Neural cell (in vitro differentiated cells): ENCODE data around the gene AKR7A3. TPM values are rescaled to one million over a fixed set of nuclear protein-coding genes. Genes with fewer than 3 reads are reported as not detected.
"Not testable (repeated sequence)": the region's sequence is repeated elsewhere in the genome, so short reads cannot be mapped to it uniquely, and the experiment has no call there.

Source experiments
- H2AFZ ChIP-seq: fragments of 200-600, 300-800 bp; sonication (generic), shearing (Covaris generic); 2 replicates; pipeline ENCODE4 v1.6.0; 2014; ENCODE audit warnings: low read depth, mild to moderate bottlenecking, antibody characterized with exemption, low read length, moderate library complexity
- H3F3A ChIP-seq: fragments of 200-600 bp; shearing (Covaris generic); 2 replicates; pipeline ENCODE4 v1.6.1; 2016; ENCODE audit warnings: mild to moderate bottlenecking, moderate library complexity, mixed read lengths, antibody characterized with exemption, low read length; ENCODE audit not compliant: insufficient read depth, poor library complexity, severe bottlenecking
- H3K27ac ChIP-seq: fragments of 200-600, 300-800 bp; sonication (generic), shearing (Covaris generic); 2 replicates; pipeline ENCODE4 v1.5.1; 2014; ENCODE audit warnings: mild to moderate bottlenecking, low read length, moderate library complexity
- H3K27me3 ChIP-seq: fragments of 300-800, 200-600 bp; sonication (generic), shearing (Covaris generic); 2 replicates; pipeline ENCODE4 v1.6.0; 2014; ENCODE audit warnings: mild to moderate bottlenecking, low read depth, low read length, moderate library complexity; ENCODE audit not compliant: insufficient read depth
- H3K36me3 ChIP-seq: fragments of 300-800, 200-600 bp; sonication (generic), shearing (Covaris generic); 2 replicates; pipeline ENCODE4 v1.5.1; 2014; ENCODE audit warnings: mild to moderate bottlenecking, antibody characterized with exemption, low read length, moderate library complexity; ENCODE audit not compliant: insufficient read depth
- H3K4me2 ChIP-seq: fragments of 300-800, 200-600 bp; sonication (generic), shearing (Covaris generic); 2 replicates; pipeline ENCODE4 v1.6.0; 2014; ENCODE audit warnings: mild to moderate bottlenecking, low read length
- H3K4me3 ChIP-seq: fragments of 300-800, 200-600 bp; sonication (generic), shearing (Covaris generic); 2 replicates; pipeline ENCODE4 v1.5.1; 2014; ENCODE audit warnings: mild to moderate bottlenecking, low read length, moderate library complexity
- H3K79me2 ChIP-seq: fragments of 200-600 bp; shearing (Covaris generic); replicated peaks from 2 replicates; pipeline ENCODE4 v1.6.0; 2014; ENCODE audit warnings: mild to moderate bottlenecking, low read length, moderate library complexity; ENCODE audit not compliant: insufficient read depth
- H3K9ac ChIP-seq: fragments of 300-800, 200-600 bp; sonication (generic), shearing (Covaris generic); 2 replicates; pipeline ENCODE4 v1.6.1; 2016; ENCODE audit warnings: mild to moderate bottlenecking, low read length, mixed read lengths
- H3K9me2 ChIP-seq: fragments of 200-600 bp; shearing (Covaris generic); 2 replicates; pipeline ENCODE4 v1.6.1; 2016; ENCODE audit warnings: mild to moderate bottlenecking, low read length, mixed read lengths; ENCODE audit not compliant: insufficient read depth
- H3K9me3 ChIP-seq: fragments of 200-600, 300-800 bp; sonication (generic), shearing (Covaris generic); 2 replicates; pipeline ENCODE4 v1.6.1; 2016; ENCODE audit warnings: mild to moderate bottlenecking, mixed run types, low read length, moderate library complexity, mixed read lengths
- H4K20me1 ChIP-seq: fragments of 200-600 bp; shearing (Covaris generic); 2 replicates; pipeline ENCODE4 v1.6.1; 2016; ENCODE audit warnings: mild to moderate bottlenecking, mixed run types; ENCODE audit not compliant: insufficient read depth
- CTCF ChIP-seq: fragments of 450-650 bp; IDR thresholded peaks from 2 replicates; pipeline ENCODE4 v1.5.1; 2014; ENCODE audit warnings: antibody characterized with exemption, mild to moderate bottlenecking, moderate library complexity; ENCODE audit not compliant: poor library complexity, severe bottlenecking
- EP300 ChIP-seq: fragments of 450-650 bp; conservative IDR thresholded peaks from 2 replicates; pipeline ENCODE4 v1.6.1; 2014; ENCODE audit warnings: antibody characterized with exemption, mild to moderate bottlenecking, moderate library complexity; ENCODE audit not compliant: poor library complexity, severe bottlenecking
- EZH2 ChIP-seq: fragments of 200-600, 300-800 bp; shearing (Covaris generic), sonication (generic); IDR thresholded peaks from 2 replicates; pipeline ENCODE4 v1.6.1; 2014; ENCODE audit warnings: antibody characterized with exemption, low read length, borderline replicate concordance, mild to moderate bottlenecking; ENCODE audit not compliant: insufficient read depth, poor library complexity, severe bottlenecking
- MXI1 ChIP-seq: fragments of 450-650 bp; conservative IDR thresholded peaks from 2 replicates; pipeline ENCODE4 v1.6.1; 2014; ENCODE audit warnings: antibody characterized with exemption, mild to moderate bottlenecking; ENCODE audit not compliant: poor library complexity, severe bottlenecking
- POLR2AphosphoS5 ChIP-seq: IDR thresholded peaks from 2 replicates; pipeline ENCODE4 v1.6.1; 2012
- RAD21 ChIP-seq: fragments of 450-650 bp; conservative IDR thresholded peaks from 2 replicates; pipeline ENCODE4 v1.6.1; 2014; ENCODE audit warnings: antibody characterized with exemption, mild to moderate bottlenecking, moderate library complexity
- TAF1 ChIP-seq: IDR thresholded peaks from 2 replicates; pipeline ENCODE4 v1.6.1; 2012; ENCODE audit warnings: low read depth
- polyA minus RNA-seq: library from RNA; depleted of rRNA, polyadenylated mRNA; stranded (reverse); fragments of >200 nt; gene quantifications from 2 replicates; pipeline ENCODE4 v1.2.3, GENCODE V29; 2014
- polyA plus RNA-seq: library from polyadenylated mRNA; depleted of rRNA; stranded (reverse); fragments of >200 nt; gene quantifications from 2 replicates; pipeline ENCODE4 v1.2.3, GENCODE V29; 2014
- TF ChIP-seq, protein P1 (sequence below): IDR thresholded peaks from 2 replicates; pipeline ENCODE4 v1.6.1; 2012; ENCODE audit warnings: borderline replicate concordance

The AKR7A3 gene
- 2.9 and 5.1 TPM in 2 replicates for polyA plus RNA-seq
- 0.73 and 1.2 TPM in 2 replicates for polyA minus RNA-seq

GRCh38 chr1:19288324-19289241 is at the start of gene AKR7A3:
Gene AKR7A3, minus strand, starts transcription at chr1:19288770. Its CDS starts 61 bp downstream, at chr1:19288709.
- H3K4me3 ChIP-seq, H3K9ac ChIP-seq, H3K9me3 ChIP-seq, H4K20me1 ChIP-seq, H3K36me3 ChIP-seq, H3K27me3 ChIP-seq, H2AFZ ChIP-seq, H3K27ac ChIP-seq, H3K4me2 ChIP-seq, H3F3A ChIP-seq, H3K9me2 ChIP-seq, H3K79me2 ChIP-seq: not testable (repeated sequence)

- Histone ChIP-seq H3K4me2 (no peak overlapping the region), H2AFZ (no peak overlapping the region), H3K27ac (no peak overlapping the region), H3K9me2 (no peaks in the 10 kb centered on the region), H3K9me3 (no peaks in the 10 kb centered on the region), H3F3A (no peaks in the 10 kb centered on the region), H3K4me3 (no peak overlapping the region), H3K36me3 (no peaks in the 10 kb centered on the region), H3K27me3 (no peaks in the 10 kb centered on the region), H3K79me2 (no peaks in the 10 kb centered on the region), H3K9ac (no peak overlapping the region), H4K20me1 (no peaks in the 10 kb centered on the region)
- TF ChIP-seq TAF1 (no peak), MXI1 (no peak), RAD21 (no peak), CTCF (peak; percentile 29), POLR2AphosphoS5 (no peak), EZH2 (no peak), EP300 (no peak)
- TF ChIP-seq, protein P1, sequence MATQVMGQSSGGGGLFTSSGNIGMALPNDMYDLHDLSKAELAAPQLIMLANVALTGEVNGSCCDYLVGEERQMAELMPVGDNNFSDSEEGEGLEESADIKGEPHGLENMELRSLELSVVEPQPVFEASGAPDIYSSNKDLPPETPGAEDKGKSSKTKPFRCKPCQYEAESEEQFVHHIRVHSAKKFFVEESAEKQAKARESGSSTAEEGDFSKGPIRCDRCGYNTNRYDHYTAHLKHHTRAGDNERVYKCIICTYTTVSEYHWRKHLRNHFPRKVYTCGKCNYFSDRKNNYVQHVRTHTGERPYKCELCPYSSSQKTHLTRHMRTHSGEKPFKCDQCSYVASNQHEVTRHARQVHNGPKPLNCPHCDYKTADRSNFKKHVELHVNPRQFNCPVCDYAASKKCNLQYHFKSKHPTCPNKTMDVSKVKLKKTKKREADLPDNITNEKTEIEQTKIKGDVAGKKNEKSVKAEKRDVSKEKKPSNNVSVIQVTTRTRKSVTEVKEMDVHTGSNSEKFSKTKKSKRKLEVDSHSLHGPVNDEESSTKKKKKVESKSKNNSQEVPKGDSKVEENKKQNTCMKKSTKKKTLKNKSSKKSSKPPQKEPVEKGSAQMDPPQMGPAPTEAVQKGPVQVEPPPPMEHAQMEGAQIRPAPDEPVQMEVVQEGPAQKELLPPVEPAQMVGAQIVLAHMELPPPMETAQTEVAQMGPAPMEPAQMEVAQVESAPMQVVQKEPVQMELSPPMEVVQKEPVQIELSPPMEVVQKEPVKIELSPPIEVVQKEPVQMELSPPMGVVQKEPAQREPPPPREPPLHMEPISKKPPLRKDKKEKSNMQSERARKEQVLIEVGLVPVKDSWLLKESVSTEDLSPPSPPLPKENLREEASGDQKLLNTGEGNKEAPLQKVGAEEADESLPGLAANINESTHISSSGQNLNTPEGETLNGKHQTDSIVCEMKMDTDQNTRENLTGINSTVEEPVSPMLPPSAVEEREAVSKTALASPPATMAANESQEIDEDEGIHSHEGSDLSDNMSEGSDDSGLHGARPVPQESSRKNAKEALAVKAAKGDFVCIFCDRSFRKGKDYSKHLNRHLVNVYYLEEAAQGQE = no peak
Observed at GRCh38 chr1:19338323-19338762, 49.8 kb upstream of the AKR7A3 start.
